HG02642 (cell line): Measurements from ENCODE around the gene CDK5RAP3.
"Not testable (repeated sequence)": the region's sequence is repeated elsewhere in the genome, so short reads cannot be mapped to it uniquely, and the experiment has no call there.

Experiments
- ATAC-seq: cut with Tn5 transposase; IDR thresholded peaks from one replicate; pipeline ENCODE4 v1.9.1; 2021; ENCODE audit warnings: mild to moderate bottlenecking; ENCODE audit not compliant: unreplicated experiment, poor library complexity

CDK5RAP3 gene, protein sequence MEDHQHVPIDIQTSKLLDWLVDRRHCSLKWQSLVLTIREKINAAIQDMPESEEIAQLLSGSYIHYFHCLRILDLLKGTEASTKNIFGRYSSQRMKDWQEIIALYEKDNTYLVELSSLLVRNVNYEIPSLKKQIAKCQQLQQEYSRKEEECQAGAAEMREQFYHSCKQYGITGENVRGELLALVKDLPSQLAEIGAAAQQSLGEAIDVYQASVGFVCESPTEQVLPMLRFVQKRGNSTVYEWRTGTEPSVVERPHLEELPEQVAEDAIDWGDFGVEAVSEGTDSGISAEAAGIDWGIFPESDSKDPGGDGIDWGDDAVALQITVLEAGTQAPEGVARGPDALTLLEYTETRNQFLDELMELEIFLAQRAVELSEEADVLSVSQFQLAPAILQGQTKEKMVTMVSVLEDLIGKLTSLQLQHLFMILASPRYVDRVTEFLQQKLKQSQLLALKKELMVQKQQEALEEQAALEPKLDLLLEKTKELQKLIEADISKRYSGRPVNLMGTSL

DNA sequence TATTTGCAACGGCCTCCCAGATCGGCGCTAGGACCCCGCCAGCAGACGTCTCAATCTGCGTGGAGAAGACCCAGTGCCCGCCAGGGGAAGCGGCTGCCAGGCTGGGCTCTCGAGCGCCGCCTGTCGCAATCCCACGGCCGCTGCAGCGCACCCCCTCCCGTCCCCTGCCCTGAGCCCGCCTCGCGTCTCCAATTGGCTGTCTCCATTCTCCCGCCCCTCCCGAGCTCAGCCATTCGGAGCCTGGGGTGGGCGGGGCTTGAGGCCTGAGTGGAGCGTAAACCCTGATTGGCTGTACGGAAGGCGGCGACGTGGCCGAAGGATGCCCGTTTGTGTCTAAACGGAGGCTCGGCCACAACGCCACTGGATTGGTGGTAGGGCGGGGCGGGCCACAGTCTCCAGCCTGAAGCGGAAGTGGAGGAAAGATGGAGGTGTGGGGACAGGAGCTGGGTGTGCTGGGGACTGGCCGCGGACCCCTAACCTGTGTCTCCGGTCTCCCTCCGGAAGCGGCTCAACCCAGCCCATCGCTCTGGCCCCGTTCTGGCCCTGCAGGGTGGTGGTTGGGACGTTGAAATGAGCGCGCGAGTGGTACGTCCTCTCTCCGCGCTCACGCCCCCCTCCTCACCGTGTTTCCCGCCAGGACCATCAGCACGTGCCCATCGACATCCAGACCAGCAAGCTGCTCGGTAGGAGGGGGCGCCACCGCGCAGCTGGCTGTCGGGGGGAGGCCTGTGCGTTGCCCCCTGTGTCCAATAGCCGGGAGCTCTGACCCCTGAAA is at the start of gene CDK5RAP3:
Gene CDK5RAP3, plus strand, starts transcription at position 389 of the 775 bp plus-strand sequence. Its CDS starts 34 bp downstream, at position 423.
- peak; percentile 97 for ATAC-seq

DNA sequence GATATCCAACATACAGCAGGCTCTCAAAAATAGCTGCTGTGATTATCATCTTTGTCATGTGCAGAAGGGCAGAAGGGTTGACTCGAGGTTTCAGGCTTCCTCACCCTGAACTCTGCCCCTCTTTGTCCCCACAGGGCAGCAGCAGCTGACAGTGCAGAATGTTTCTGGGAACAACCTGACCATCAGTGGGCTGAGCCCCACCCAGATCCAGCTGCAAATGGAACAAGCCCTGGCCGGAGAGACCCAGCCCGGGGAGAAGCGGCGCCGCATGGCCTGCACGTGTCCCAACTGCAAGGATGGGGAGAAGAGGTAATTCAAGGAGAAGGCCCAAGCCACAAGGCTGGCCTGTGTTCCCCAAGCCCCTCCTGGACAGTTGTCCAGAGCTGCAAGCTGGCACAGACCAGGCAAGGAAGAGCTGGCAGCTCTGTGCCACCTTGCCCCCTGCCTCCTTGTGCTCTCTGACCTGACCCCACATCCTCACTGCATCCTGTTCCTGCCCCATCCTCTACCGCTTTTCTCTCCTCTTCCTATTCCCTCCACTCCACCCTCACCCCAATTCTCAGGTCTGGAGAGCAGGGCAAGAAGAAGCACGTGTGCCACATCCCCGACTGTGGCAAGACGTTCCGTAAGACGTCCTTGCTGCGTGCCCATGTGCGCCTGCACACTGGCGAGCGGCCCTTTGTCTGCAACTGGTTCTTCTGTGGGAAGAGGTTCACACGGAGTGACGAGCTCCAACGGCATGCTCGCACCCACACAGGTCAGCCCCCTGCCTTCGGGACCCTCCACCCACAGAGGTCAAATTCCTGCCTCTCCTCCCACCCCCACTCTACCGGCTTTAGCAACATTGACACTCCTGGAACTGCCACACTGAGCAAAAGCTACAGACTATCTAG is 45.9 kb upstream of the CDK5RAP3 start:
- ATAC-seq: no peak

DNA sequence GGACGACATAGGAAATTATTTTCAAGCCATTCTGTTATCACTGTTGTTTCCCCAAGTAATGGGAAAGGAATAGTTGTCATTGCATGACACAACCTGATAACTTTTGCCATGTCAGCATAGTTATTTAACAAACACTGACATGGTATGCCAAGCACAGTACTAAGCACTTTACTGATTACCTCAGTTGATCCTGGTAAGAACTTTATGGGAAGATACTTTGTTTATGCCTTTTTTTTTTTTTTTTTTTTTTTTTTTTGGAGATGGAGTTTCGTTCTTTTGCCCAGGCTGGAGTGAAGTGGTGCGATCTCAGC is 45.3 kb upstream of the CDK5RAP3 start:
- no peak for ATAC-seq

DNA sequence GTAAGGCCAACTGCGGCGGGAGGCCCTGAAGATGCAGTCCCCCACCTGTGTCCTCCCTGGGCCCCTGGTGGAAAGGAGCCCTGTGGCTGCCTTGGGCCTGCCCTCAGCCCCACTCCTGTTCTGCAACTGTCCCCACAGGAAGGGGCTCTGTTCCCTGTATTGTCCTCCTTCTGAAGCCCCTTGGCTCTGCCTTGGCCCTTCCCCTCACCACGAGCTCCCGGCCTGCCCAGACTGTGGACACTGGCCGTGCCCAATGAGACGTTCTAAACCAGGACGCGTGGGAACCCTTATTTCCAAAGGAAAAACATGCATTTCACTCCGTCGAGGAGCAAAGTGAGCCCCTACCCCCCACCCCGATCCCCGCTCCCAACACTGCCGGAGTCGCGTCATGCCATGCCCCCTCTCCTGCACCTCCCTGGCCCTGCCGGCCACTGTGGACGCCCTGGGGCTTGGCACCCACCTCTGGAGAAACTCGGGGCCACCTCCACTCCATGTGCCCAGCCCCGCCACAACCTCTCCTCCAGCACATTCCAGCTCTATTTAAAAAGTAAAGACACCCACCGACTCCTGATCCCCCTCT is 43.0 kb upstream of the CDK5RAP3 start:
- ATAC-seq: no peak

DNA sequence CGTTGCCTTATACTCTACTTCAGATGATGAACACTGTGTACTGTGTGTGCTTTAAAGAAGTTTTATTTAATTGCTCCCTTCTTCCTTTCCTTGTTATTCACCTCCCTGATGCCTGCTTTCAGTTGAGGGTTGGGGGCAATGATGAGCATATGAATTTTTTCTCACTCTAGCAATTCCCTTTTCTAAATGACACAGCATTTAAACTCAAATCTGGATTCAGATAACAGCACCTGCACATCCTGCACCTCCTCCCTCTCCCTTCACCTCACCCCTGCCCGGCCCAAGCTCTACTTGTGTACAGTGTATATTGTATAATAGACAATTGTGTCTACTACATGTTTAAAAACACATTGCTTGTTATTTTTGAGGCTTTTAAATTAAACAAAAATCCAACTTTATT is 42.5 kb upstream of the CDK5RAP3 start:
- ATAC-seq: no peak

DNA sequence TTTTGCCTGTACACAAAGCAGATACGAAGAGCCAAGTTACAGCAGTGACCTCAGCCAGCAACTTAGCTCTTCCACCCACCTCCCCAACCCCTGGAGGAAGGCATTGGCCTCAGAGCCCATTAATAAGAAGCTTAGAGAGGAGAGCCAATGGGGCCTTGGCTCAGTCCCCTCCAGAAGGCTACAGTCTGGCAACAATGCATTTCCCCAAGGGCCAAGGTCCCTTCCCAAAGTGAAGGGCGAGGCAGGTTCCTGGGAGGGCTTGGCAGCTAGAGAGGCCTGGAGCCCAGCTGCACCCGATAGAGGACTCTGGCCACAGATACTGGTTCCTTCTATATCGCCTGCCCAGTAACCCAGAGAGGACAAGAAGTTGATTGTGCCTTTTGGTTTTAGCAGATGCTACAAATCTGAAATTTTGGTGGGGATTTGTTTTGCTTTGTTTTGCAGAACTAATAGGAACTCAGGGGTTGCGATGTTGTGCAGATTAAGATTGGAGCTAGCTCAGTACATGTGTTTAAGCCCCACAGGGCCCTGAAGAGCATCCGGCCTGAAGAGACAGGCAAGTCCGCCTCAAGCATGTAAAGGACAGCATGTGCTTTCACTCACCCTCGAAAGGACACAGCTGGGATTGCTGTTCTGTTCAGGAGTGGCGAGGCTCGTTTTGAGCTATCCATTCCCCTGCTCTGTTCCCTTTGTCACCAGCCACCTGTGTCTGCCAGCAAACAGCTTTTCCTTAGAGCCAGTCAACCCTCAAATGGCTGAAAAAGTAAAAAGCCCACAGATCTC is 41.5 kb upstream of the CDK5RAP3 start:
- ATAC-seq: no peak

DNA sequence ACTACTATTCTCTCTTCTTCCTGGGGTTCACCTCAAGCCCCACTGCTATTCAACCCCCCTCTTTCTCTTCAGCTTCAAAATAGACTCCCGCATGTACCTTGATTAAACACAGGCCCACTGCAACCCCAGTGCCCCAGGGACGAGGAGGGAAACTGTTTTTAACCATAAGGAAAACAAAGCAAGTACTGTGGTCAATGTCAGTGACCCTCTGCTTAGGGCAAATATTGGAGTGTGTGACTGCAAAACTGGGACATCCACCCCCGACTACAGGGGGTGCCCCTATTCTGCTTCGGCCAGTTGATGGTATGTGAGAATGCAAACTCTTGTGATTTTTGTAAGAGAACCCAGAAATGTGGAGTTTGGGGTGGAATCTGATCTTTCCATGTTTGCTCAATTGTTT is 39.1 kb upstream of the CDK5RAP3 start:
- no peak for ATAC-seq

DNA sequence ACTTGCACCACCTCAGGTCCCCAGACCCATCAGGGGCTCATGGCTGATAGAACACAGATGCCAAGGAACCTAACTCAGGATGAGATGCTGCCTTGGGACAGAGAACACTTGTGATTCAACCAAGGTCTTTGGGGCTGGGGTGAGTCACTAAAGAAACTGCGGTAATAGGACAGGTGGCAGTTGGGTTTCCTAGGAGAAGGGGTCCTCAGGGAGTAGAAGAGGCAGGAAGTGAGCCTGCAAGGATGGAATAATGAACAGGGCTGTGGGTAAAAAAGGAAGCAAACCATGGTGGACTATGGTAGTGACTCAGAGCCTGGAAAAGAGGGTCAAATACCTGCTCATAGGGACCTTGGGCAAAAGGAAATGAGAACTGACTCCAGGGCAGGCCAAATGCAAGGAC is 36.1 kb upstream of the CDK5RAP3 start:
- no peak for ATAC-seq

DNA sequence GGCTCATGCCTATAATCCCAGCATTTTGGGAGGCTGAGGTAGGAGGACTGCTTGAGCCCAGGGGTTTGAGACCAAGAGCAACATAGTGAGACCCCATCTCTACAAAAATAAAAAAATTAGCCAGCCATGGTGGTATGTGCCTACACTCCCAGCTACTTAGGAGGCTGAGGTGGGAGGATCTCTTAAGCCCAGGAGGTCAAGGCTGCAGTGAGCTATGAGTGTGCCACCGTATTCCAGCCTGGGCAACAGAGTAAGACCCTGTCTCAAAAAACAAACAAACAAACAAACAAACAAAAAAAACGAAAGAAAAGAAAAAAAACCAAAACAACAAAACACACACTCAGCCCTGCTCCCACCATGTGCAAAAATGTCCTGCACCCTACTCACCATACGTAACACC is 35.4 kb upstream of the CDK5RAP3 start:
- not testable (repeated sequence) for ATAC-seq

DNA sequence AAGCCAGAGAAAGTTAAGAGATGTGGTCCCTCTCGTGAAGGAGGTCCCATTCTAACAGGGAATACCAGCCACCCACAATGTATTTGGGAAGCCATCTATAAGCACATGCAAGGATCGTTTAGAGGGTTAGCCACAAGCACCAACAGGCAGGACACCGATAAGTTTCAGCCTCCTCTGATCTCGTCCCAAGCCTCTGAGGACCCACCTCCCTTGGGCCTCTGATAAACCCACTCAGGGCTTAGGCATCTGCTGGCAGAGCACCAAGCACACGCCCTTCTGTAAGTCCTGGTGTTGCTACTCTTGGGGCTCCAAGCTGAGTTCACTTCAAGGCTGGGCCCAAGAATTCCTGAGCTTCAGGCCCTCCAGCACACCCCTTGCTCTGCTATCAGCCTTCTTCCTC is 35.0 kb upstream of the CDK5RAP3 start:
- ATAC-seq: no peak

DNA sequence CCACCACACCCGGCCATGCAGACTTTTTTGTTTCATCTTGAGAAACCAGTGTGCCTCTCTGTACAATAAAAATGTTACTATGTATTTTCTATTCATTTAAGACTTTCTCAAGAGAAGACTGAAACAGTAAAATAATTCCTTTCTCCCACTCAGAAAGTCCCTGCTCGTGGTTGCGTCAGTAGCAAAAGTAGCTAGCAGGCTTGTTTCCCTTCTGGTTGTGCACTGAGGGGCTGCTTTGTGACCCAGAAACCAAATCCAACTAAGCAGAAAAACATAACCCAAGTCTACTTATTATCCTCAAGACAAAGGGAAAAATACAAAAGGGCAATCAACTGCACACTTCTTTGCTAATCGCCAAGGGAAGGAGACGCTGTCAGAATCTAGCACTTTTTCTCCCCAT is 33.0 kb upstream of the CDK5RAP3 start:
- ATAC-seq: no peak

DNA sequence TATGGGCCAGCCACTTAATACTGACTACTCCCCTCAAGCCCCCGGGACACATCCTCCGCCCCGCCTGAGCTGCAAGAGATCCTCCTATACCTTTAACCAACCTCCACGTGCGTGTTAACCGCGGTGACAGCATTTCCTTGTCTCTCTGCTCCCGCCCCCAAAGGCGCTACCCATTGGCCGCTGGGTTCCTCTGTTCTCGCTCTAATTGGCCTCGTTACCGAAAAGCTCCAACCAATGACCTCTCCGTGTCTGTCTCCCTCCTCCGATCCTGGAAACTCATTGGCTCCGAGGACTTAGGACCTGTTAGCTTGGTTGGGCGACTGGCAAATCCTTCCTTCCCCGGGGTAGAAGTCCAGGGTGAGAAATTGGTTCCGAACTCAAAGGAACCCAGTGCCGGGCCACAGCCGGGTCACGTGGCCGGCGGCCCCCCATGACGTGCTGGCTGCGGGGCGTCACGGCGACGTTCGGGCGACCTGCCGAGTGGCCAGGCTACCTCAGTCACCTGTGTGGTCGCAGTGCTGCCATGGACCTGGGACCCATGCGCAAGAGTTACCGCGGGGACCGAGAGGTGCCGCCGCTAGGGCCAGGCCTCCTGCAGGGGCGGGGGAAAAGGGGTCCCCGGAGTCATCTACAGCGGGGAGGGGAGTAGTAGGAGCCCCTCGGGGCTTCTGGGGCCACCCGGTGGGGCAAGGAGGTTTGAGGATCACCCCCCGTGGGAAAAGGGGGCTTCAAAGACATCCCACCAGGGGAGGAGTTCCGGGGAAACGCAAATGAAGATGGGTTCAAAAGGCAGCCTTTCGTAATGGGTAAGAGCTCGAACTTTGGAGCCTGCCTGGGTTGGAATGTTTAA is 29.4 kb upstream of the CDK5RAP3 start, which contains the start of gene PNPO:
Gene PNPO, plus strand, starts transcription at position 326 of the 850 bp plus-strand sequence. Its CDS starts 105 bp downstream, at position 431.
- peak; percentile 93 for ATAC-seq

DNA sequence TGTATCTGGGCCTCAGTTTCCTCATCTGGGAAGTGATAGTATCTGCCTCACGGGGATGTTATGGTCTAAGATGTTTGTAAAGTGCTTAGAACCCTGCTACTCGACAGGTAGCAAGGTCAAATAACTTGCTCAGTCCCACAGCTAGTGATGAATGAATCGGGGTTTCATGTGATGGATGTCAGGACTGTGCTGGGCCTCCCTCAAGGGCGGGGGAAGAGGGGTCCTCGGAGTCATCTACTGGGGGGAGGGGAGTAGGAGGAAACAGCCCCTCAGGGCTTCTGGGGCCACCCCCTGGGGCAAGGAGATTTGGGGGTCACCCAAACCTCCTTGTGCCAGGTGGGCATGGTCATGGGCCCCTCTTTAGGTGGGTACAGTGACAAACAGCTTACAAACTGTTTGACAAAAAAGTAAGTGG is 28.8 kb upstream of the CDK5RAP3 start:
- ATAC-seq: no peak

DNA sequence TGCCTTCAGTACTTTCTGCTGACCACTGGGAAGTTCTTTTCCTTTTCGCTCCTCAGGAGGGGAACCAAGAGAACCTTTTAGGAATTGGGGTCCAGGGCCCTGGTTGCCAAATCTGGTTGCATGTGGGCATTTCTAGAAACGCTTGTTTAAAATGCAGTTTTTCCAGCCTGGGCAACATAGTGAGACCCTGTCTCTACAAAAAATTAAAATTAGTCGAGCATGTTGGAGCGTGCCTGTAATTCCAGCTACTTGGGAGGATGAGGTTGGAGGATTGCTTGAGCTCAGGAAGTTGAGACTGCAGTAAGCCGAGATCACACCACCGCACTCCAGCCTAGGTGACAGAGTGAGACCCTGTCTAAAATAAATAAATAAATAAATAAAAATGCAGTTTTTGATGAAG is 28.3 kb upstream of the CDK5RAP3 start:
- no peak for ATAC-seq

DNA sequence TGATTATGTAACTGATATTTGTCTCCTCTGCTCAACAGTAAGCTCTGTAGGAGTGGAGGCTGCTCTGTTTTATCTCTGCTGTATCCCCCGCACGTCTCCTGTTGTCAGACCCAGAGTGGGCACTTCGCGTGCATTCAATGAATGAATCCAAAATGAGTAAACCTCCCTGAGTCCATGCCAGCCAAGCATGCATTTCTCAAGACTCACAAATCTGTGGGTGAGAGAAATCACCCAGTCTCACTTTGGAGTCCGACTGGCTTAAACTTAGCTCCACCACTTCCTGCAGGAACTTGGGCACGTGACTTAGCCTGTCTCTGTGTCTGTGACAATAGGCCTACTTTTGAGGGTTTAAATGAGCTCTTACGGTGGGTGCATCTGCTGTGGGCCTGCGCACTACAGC is 25.8 kb upstream of the CDK5RAP3 start:
- ATAC-seq: no peak

DNA sequence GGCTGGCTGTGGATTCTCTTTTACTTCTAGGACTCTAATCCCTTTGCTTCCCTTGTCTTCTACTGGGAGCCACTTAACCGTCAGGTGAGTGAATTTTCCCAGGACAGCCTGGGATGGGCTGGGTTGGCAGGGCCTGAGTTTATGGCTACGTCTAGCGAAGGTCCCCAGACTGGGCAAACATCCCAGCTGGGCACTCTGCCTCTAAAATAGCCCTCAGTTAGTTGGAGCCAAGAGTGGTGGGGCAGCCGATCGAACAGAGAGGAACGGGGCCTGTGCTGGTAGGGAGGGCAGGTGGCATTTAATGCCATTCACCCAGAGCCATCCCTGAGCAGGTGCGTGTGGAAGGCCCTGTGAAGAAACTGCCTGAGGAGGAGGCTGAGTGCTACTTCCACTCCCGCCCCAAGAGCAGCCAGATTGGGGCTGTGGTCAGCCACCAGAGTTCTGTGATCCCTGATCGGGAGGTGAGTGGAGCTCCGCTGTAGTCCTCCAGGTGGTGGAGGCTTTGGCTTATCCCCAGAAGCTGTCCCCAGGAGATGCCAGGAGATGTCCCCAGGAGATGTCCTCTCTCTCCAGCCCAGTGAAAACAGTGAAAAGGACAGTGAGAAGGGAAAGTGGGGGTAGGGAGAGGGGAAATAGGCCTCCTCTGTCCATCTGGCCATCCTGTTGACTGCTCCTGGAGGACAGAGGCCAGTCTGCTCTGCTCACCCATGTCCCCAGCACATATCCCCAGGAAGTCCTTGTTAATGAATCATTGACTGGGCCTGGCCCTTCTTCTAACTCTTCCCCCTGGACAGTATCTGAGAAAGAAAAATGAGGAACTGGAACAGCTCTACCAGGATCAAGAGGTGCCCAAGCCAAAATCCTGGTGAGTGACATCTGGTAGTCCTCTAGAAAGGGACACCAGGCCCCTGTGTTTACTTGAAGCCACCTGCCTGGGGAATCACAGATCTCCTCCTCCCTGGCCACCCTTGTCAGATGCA is 25.1 kb upstream of the CDK5RAP3 start:
- ATAC-seq: no peak

DNA sequence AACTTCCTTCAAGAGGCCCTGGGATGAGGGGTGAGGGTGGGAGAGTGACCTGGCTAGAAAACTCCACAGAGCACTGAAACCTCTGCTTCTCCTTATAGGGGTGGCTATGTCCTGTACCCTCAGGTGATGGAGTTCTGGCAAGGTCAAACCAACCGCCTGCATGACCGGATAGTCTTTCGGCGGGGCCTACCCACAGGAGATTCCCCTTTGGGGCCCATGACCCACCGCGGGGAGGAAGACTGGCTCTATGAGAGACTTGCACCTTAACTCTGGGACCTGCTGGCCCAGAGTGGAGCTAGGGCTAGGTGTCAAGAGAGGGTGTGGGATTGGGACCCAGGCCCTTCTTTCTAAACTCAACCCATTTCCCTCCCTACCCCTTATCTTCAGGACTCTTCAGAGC is 24.4 kb upstream of the CDK5RAP3 start:
- no peak for ATAC-seq
